Skeletal muscle tissue (tissue), 4 donors: Measurements from ENCODE around the gene GARNL3. TPM values are rescaled to one million over a fixed set of nuclear protein-coding genes. Genes with fewer than 3 reads are reported as not detected.

Source experiments
- H3K27ac ChIP-seq: one replicate; pipeline ENCODE4 v1.7.0; 2013; ENCODE audit warnings: mild to moderate bottlenecking, low read depth, low read length, inconsistent platforms
- H3K27me3 ChIP-seq, 3 donors: one replicate each; pipeline ENCODE4 v1.7.0; 2013; ENCODE audit warnings: low read length in 3 of 3; ENCODE audit not compliant: control insufficient read depth in 3 of 3, insufficient read depth in 3 of 3
- H3K36me3 ChIP-seq, 3 donors: one replicate each; pipeline ENCODE4 v1.7.0; 2013; ENCODE audit warnings: low read length in 3 of 3; ENCODE audit not compliant: control insufficient read depth in 3 of 3, insufficient read depth in 3 of 3
- H3K4me1 ChIP-seq, 3 donors: one replicate each; pipeline ENCODE4 v1.7.0; 2013; ENCODE audit warnings: low read length in 3 of 3, mild to moderate bottlenecking in 3 of 3; ENCODE audit not compliant: control insufficient read depth in 3 of 3, insufficient read depth in 3 of 3
- H3K4me3 ChIP-seq, 3 donors: one replicate each; pipeline ENCODE4 v1.7.0; 2013; ENCODE audit warnings: low read length in 3 of 3
- H3K9ac ChIP-seq, 3 donors: one replicate each; pipeline ENCODE4 v1.7.0; 2013; ENCODE audit warnings: low read length in 3 of 3, mild to moderate bottlenecking in 3 of 3, moderate library complexity in 2 of 3, low read depth in 1 of 3
- H3K9me3 ChIP-seq, 3 donors: one replicate each; pipeline ENCODE4 v1.7.0; 2013; ENCODE audit warnings: low read length in 3 of 3; ENCODE audit not compliant: control insufficient read depth in 3 of 3
- total RNA-seq: library from RNA; depleted of rRNA; stranded (reverse); fragments of >200 nt; gene quantifications from one replicate; pipeline ENCODE4 v1.2.3, GENCODE V29; 2014
- donor health status: Osteomylitis.

The GARNL3 gene
- total RNA-seq, 1 donor from 2014 or later = 21.9 TPM

- H3K36me3 ChIP-seq = peaks cover 4 to 19% (median 17%) of the 10 kb centered on the region in 3 donors
- no peak overlapping the region for H3K4me3 ChIP-seq
- no peaks in the 10 kb centered on the region for H3K27me3 ChIP-seq
- no peak overlapping the region for H3K9ac ChIP-seq
- H3K9me3 ChIP-seq = no peaks in the 10 kb centered on the region
- no peak overlapping the region for H3K27ac ChIP-seq
- peaks cover 0 to 16% (median 12%) of the 10 kb centered on the region in 3 donors for H3K4me1 ChIP-seq
Measured at GRCh38 chr9:127358770-127359169, 94.2 kb downstream of the GARNL3 start.

- H3K27ac ChIP-seq = no peak overlapping the region
- no peaks in the 10 kb centered on the region for H3K9me3 ChIP-seq
- H3K4me3 ChIP-seq = no peak overlapping the region
- peaks cover 4 to 17% (median 15%) of the 10 kb centered on the region in 3 donors for H3K36me3 ChIP-seq
- no peaks in the 10 kb centered on the region for H3K27me3 ChIP-seq
- peak overlapping the region in 1 of 3 donors; percentile 33 for H3K9ac ChIP-seq
- peaks cover 0 to 16% (median 12%) of the 10 kb centered on the region in 3 donors for H3K4me1 ChIP-seq
Measured at GRCh38 chr9:127360250-127360649, 95.7 kb downstream of the GARNL3 start.

GRCh38 chr9:127360829-127361228 is 96.3 kb downstream of the GARNL3 start:
- Histone ChIP-seq H3K4me1 (peaks cover 0 to 16% (median 12%) of the 10 kb centered on the region in 3 donors), H3K36me3 (peaks cover 4 to 16% (median 9%) of the 10 kb centered on the region in 3 donors), H3K9ac (no peak overlapping the region), H3K27ac (no peak overlapping the region), H3K27me3 (no peaks in the 10 kb centered on the region), H3K9me3 (no peaks in the 10 kb centered on the region), H3K4me3 (no peak overlapping the region)

- H3K36me3 ChIP-seq = peaks cover 4 to 15% (median 5%) of the 10 kb centered on the region in 3 donors
- no peak overlapping the region for H3K9ac ChIP-seq
- H3K9me3 ChIP-seq = no peaks in the 10 kb centered on the region
- no peak overlapping the region for H3K4me3 ChIP-seq
- peaks cover 0 to 16% (median 12%) of the 10 kb centered on the region in 3 donors for H3K4me1 ChIP-seq
- H3K27me3 ChIP-seq = no peaks in the 10 kb centered on the region
- no peak overlapping the region for H3K27ac ChIP-seq
Measured at GRCh38 chr9:127361561-127361960, 97.0 kb downstream of the GARNL3 start.

GRCh38 chr9:127362829-127363228 is 98.3 kb downstream of the GARNL3 start:
- H3K27me3 ChIP-seq = no peaks in the 10 kb centered on the region
- no peak overlapping the region for H3K9ac ChIP-seq
- no peak overlapping the region for H3K27ac ChIP-seq
- H3K36me3 ChIP-seq = peaks cover 0 to 8% (median 0%) of the 10 kb centered on the region in 3 donors
- peaks cover 0 to 16% (median 12%) of the 10 kb centered on the region in 3 donors for H3K4me1 ChIP-seq
- H3K4me3 ChIP-seq = no peak overlapping the region
- H3K9me3 ChIP-seq = no peaks in the 10 kb centered on the region

- Histone ChIP-seq H3K9me3 (no peaks in the 10 kb centered on the region), H3K27me3 (no peaks in the 10 kb centered on the region), H3K27ac (no peak overlapping the region), H3K9ac (no peak overlapping the region), H3K4me3 (no peak overlapping the region), H3K4me1 (peaks cover 0 to 9% (median 7%) of the 10 kb centered on the region in 3 donors), H3K36me3 (peaks cover 0 to 8% (median 0%) of the 10 kb centered on the region in 3 donors)
Measured at GRCh38 chr9:127365461-127365860, 100.9 kb downstream of the GARNL3 start.

DNA sequence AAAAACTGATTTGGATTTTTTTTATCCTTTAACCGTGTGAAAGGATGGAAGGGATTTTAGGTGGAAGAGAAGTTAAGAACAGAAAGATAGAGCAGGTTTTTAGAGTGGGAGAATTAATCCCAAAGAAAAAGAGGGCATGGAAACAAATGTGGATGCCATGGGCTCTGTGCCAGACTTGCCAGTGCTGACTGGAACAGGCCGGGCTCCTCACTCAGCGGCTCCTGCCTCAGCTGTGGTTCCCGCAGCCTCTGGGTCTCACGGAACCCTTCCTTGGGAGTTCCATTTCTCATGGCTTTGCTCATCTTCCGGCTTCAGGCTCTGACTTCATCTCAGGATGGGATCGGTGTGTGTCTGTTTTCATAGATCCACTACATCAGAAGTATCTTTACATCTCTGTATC is 102.0 kb downstream of the GARNL3 start:
- Histone ChIP-seq H3K9ac (no peak overlapping the region), H3K36me3 (peaks cover 0 to 8% (median 0%) of the 10 kb centered on the region in 3 donors), H3K27ac (no peak overlapping the region), H3K27me3 (no peaks in the 10 kb centered on the region), H3K4me3 (no peak overlapping the region), H3K9me3 (no peaks in the 10 kb centered on the region), H3K4me1 (peaks cover 0 to 3% (median 0%) of the 10 kb centered on the region in 3 donors)

DNA sequence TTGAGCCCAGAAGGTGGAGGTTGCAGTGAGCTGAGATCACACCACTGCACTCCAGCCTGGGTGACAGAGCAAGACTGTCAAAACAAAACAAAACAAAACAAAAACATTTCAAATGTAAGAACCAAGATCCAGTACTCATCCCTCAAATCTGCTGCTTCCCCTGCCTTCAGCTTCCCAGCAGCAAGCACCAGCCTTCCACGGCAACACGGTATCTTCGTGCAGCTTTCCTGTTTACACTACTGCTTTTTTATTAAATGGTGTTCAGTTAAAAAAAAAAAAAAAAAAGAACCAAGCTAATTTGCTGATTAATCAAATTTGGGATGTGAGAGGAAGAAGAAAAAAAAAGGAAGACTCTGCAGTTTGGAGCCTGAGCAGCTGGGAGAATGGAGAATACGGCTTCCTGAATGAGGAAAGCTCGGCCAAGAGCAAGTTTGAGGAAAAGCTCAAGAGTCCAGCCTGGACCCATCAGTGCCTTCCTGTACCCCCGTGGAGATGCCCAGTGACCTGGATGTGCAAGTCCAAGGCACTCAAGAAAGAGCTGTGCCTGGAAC is 104.4 kb downstream of the GARNL3 start:
- no peaks in the 10 kb centered on the region for H3K9me3 ChIP-seq
- H3K4me3 ChIP-seq = no peak overlapping the region
- no peak overlapping the region for H3K27ac ChIP-seq
- H3K4me1 ChIP-seq = peaks cover 0 to 2% (median 0%) of the 10 kb centered on the region in 3 donors
- no peak overlapping the region for H3K9ac ChIP-seq
- no peaks in the 10 kb centered on the region for H3K27me3 ChIP-seq
- H3K36me3 ChIP-seq = peaks cover 0 to 8% (median 0%) of the 10 kb centered on the region in 3 donors

- Histone ChIP-seq H3K4me1 (peaks cover 0 to 2% (median 0%) of the 10 kb centered on the region in 3 donors), H3K9me3 (no peaks in the 10 kb centered on the region), H3K36me3 (peaks cover 0 to 7% (median 0%) of the 10 kb centered on the region in 3 donors), H3K27ac (no peak overlapping the region), H3K4me3 (no peak overlapping the region), H3K27me3 (no peaks in the 10 kb centered on the region), H3K9ac (no peak overlapping the region)
Measured at GRCh38 chr9:127369428-127369827, 104.9 kb downstream of the GARNL3 start.

GRCh38 chr9:127370147-127370579 is 105.6 kb downstream of the GARNL3 start:
- H3K4me3 ChIP-seq = no peak overlapping the region
- H3K9me3 ChIP-seq = no peaks in the 10 kb centered on the region
- peaks cover 0 to 3% (median 0%) of the 10 kb centered on the region in 3 donors for H3K36me3 ChIP-seq
- no peak overlapping the region for H3K9ac ChIP-seq
- H3K27ac ChIP-seq = no peak overlapping the region
- no peaks in the 10 kb centered on the region for H3K27me3 ChIP-seq
- H3K4me1 ChIP-seq = peaks cover 0 to 2% (median 0%) of the 10 kb centered on the region in 3 donors
